BLaER1 (cell line): ENCODE data around the gene LDB2.

Source experiments
- H3K27ac ChIP-seq: shearing (Covaris generic); formaldehyde crosslinking; 2 replicates; pipeline ENCODE4 v1.8.1; 2022
- H3K27me3 ChIP-seq: shearing (Covaris generic); formaldehyde crosslinking; 2 replicates; pipeline ENCODE4 v1.8.1; 2022
- H3K36me3 ChIP-seq: shearing (Covaris generic); formaldehyde crosslinking; 2 replicates; pipeline ENCODE4 v1.8.1; 2022
- H3K4me1 ChIP-seq: shearing (Covaris generic); formaldehyde crosslinking; 2 replicates; pipeline ENCODE4 v1.8.1; 2022
- H3K4me2 ChIP-seq: shearing (Covaris generic); formaldehyde crosslinking; 2 replicates; pipeline ENCODE4 v1.8.1; 2022
- H3K4me3 ChIP-seq: shearing (Covaris generic); formaldehyde crosslinking; 2 replicates; pipeline ENCODE4 v1.8.1; 2022
- H3K9ac ChIP-seq: shearing (Covaris generic); formaldehyde crosslinking; 2 replicates; pipeline ENCODE4 v1.8.1; 2022
- H3K9me3 ChIP-seq: shearing (Covaris generic); formaldehyde crosslinking; 2 replicates; pipeline ENCODE4 v1.8.1; 2022
- H4K20me1 ChIP-seq: shearing (Covaris generic); formaldehyde crosslinking; 2 replicates; pipeline ENCODE4 v1.8.1; 2022
- Cebpa-rat ChIP-seq: shearing (Covaris generic); IDR thresholded peaks from 2 replicates; pipeline ENCODE4 v1.8.1; 2022

The LDB2 gene

DNA sequence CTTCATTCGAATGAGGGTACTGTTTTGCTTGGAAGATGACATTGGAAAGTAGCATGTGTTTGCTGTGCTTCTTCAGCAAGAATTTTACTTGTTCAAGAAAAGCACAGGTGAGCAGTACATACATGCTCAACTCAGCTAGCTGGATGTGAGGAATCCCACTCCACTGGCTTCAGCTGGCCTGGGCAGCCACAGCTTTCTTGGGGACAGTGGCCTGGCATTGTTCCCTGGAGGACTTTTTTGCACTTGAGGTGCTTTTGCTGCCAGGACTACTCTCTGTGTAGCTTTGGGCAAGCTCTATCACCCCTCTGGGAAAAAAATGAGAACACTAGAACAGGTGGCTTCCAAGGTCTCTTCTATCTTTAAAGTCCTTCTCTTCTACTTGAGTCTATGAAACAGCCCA is 184.3 kb downstream of the LDB2 start:
- no peak overlapping the region for H3K4me2 ChIP-seq
- H3K27ac ChIP-seq: no peak overlapping the region
- H3K4me1 ChIP-seq: no peaks in the 10 kb centered on the region
- H3K9ac ChIP-seq: no peak overlapping the region
- H4K20me1 ChIP-seq: no peaks in the 10 kb centered on the region
- no peaks in the 10 kb centered on the region for H3K27me3 ChIP-seq
- no peaks in the 10 kb centered on the region for H3K9me3 ChIP-seq
- no peak overlapping the region for H3K4me3 ChIP-seq
- TF ChIP-seq Cebpa-rat: no peak
- no peaks in the 10 kb centered on the region for H3K36me3 ChIP-seq

DNA sequence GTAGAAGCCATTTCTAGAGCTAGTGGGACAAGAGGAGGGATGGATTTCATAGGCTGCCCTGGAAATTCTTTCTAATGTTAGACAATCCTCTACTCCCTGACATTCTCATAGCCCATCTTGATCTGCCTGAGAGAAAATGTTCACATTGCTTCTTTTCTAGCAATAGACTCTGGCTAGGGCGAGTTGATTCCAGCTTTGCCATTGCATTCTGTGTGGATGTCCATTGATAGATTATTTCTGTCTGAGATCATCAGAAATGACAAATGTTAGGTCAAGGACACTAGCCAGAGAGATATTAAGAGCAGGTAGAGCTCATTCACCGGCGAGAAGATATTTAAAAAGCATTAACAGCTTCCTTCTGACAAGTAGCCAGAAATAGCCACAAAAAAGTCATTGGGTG is 184.7 kb downstream of the LDB2 start:
- no peak for TF ChIP-seq Cebpa-rat

DNA sequence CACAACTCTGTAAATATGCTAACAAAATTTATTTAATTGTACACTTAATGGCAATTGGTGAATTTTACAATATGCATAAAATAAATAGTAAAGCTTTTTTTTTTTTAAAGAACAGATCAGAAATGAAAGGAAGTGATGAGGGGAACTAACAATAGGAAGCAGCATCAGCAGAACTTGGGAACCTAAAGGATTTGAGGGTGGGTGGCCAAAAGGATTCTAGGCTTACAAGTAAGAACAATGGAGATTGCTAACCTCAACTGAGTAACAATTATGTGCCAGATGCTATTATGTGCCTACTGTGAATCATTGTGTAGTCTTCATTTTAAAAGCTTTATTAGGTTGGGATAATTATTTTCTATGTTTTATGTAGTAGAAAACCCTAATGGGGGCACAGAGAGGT is 185.2 kb downstream of the LDB2 start:
- Histone ChIP-seq H3K27ac (no peak overlapping the region), H3K9ac (no peak overlapping the region)
- no peak for TF ChIP-seq Cebpa-rat

More for the DNA sequence above, 184.7 kb downstream of the LDB2 start:
- no peak overlapping the region for H3K4me2 ChIP-seq
- H3K9me3 ChIP-seq: no peaks in the 10 kb centered on the region
- no peaks in the 10 kb centered on the region for H3K36me3 ChIP-seq
- no peak overlapping the region for H3K9ac ChIP-seq
- H3K4me1 ChIP-seq: no peaks in the 10 kb centered on the region
- no peaks in the 10 kb centered on the region for H3K27me3 ChIP-seq
- no peaks in the 10 kb centered on the region for H4K20me1 ChIP-seq
- H3K27ac ChIP-seq: no peak overlapping the region
- H3K4me3 ChIP-seq: no peak overlapping the region

GRCh38 chr4:16710198-16710597 is 188.2 kb downstream of the LDB2 start:
- no peak overlapping the region for H3K4me3 ChIP-seq
- TF ChIP-seq Cebpa-rat: no peak
- H4K20me1 ChIP-seq: no peaks in the 10 kb centered on the region
- H3K27ac ChIP-seq: no peak overlapping the region
- no peaks in the 10 kb centered on the region for H3K4me1 ChIP-seq
- no peak overlapping the region for H3K9ac ChIP-seq
- no peaks in the 10 kb centered on the region for H3K27me3 ChIP-seq
- no peaks in the 10 kb centered on the region for H3K36me3 ChIP-seq
- no peaks in the 10 kb centered on the region for H3K9me3 ChIP-seq
- no peak overlapping the region for H3K4me2 ChIP-seq

More for the DNA sequence above, 185.2 kb downstream of the LDB2 start:
- H3K27me3 ChIP-seq: no peaks in the 10 kb centered on the region
- H4K20me1 ChIP-seq: no peaks in the 10 kb centered on the region
- H3K4me1 ChIP-seq: no peaks in the 10 kb centered on the region
- H3K4me2 ChIP-seq: no peak overlapping the region
- no peak overlapping the region for H3K4me3 ChIP-seq
- no peaks in the 10 kb centered on the region for H3K36me3 ChIP-seq
- no peaks in the 10 kb centered on the region for H3K9me3 ChIP-seq

DNA sequence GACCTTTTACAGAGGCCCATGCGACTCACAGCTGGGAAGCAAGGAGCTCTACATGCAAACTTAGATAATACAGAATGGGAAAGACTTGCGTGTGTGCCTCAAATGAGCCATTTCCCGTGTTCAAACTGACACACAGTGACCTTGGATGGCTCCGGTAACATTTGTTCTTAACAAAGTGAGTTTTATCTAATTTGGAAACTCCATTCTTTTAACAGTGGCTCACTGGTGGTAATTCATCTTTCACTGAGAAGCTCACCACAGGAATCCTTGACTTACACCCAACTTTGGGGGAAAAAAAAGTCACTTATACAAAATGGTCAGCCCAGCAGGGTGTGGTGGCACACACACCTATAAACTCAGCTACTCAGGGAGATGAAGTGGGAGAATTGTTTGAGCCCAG is 190.6 kb downstream of the LDB2 start:
- H3K4me1 ChIP-seq: no peaks in the 10 kb centered on the region
- H3K27me3 ChIP-seq: no peaks in the 10 kb centered on the region
- no peaks in the 10 kb centered on the region for H3K36me3 ChIP-seq
- H3K9ac ChIP-seq: no peak overlapping the region
- TF ChIP-seq Cebpa-rat: no peak
- no peaks in the 10 kb centered on the region for H4K20me1 ChIP-seq
- H3K27ac ChIP-seq: no peak overlapping the region
- no peak overlapping the region for H3K4me2 ChIP-seq
- H3K9me3 ChIP-seq: no peaks in the 10 kb centered on the region
- H3K4me3 ChIP-seq: no peak overlapping the region

GRCh38 chr4:16706251-16706650 is 192.2 kb downstream of the LDB2 start:
- Histone ChIP-seq H3K27me3 (no peaks in the 10 kb centered on the region), H3K4me2 (no peak overlapping the region), H3K4me3 (no peak overlapping the region), H3K4me1 (no peaks in the 10 kb centered on the region), H3K27ac (no peak overlapping the region), H3K9ac (no peak overlapping the region), H3K9me3 (no peaks in the 10 kb centered on the region), H4K20me1 (no peaks in the 10 kb centered on the region), H3K36me3 (no peaks in the 10 kb centered on the region)
- TF ChIP-seq Cebpa-rat: no peak

DNA sequence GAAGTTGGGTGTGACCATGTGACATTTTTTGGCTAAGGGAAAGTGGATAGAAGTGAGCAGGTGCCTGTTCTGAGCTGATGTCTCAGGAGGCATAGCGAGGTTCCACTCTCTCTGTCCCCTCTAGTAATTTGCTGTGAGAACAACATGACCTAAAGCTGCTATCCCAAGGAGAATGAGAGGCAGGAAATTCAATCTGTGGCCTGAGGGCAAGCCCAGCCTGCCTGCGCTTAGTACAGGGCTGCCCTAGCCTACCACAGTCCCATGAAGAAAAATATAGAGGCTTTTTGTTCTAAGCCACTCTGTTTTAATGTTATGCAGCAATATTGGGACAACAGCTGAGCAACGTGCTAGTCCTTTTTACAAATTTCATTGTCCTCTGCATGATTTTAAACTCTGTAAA is 193.1 kb downstream of the LDB2 start:
- H3K4me2 ChIP-seq: no peak overlapping the region
- no peak overlapping the region for H3K27ac ChIP-seq
- H3K4me1 ChIP-seq: no peaks in the 10 kb centered on the region
- no peaks in the 10 kb centered on the region for H3K27me3 ChIP-seq
- no peak for TF ChIP-seq Cebpa-rat
- no peaks in the 10 kb centered on the region for H3K36me3 ChIP-seq
- no peaks in the 10 kb centered on the region for H4K20me1 ChIP-seq
- H3K4me3 ChIP-seq: no peak overlapping the region
- no peak overlapping the region for H3K9ac ChIP-seq
- H3K9me3 ChIP-seq: no peaks in the 10 kb centered on the region

- no peaks in the 10 kb centered on the region for H3K36me3 ChIP-seq
- H3K27me3 ChIP-seq: no peaks in the 10 kb centered on the region
- no peak overlapping the region for H3K27ac ChIP-seq
- no peak overlapping the region for H3K4me2 ChIP-seq
- H3K9ac ChIP-seq: no peak overlapping the region
- TF ChIP-seq Cebpa-rat: no peak
- H4K20me1 ChIP-seq: no peaks in the 10 kb centered on the region
- no peaks in the 10 kb centered on the region for H3K9me3 ChIP-seq
- H3K4me3 ChIP-seq: no peak overlapping the region
- H3K4me1 ChIP-seq: no peaks in the 10 kb centered on the region
Measured at GRCh38 chr4:16704489-16704888, 194.0 kb downstream of the LDB2 start.

DNA sequence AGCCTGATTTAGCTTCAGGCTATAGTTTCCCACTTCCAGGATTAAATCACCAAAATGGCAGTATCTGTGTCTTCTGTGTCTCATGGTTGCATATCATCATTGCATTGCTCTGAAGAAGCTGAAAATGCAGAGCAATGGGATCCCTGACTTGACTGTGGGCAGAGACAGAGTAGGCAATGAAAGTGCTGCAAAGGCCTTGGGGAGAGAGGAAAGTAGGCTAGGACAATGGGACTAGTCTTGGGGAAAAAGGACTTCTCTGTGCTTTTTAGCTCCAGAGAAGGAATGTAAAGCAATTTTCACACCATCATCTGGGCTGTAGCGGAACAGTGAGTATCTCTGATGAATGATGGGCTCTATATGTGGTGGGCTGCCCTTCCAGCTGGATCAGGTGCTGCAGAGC is 202.5 kb downstream of the LDB2 start:
- H3K36me3 ChIP-seq: no peaks in the 10 kb centered on the region
- no peak overlapping the region for H3K4me2 ChIP-seq
- H3K9ac ChIP-seq: no peak overlapping the region
- no peaks in the 10 kb centered on the region for H4K20me1 ChIP-seq
- no peak for TF ChIP-seq Cebpa-rat
- no peaks in the 10 kb centered on the region for H3K4me1 ChIP-seq
- no peaks in the 10 kb centered on the region for H3K9me3 ChIP-seq
- no peak overlapping the region for H3K27ac ChIP-seq
- no peaks in the 10 kb centered on the region for H3K27me3 ChIP-seq
- no peak overlapping the region for H3K4me3 ChIP-seq

GRCh38 chr4:16694884-16695276 is 203.6 kb downstream of the LDB2 start:
- Histone ChIP-seq H3K9me3 (no peaks in the 10 kb centered on the region), H3K4me1 (no peaks in the 10 kb centered on the region), H3K4me2 (no peak overlapping the region), H4K20me1 (no peaks in the 10 kb centered on the region), H3K27me3 (no peaks in the 10 kb centered on the region), H3K9ac (no peak overlapping the region), H3K4me3 (no peak overlapping the region), H3K27ac (no peak overlapping the region), H3K36me3 (no peaks in the 10 kb centered on the region)
- no peak for TF ChIP-seq Cebpa-rat

DNA sequence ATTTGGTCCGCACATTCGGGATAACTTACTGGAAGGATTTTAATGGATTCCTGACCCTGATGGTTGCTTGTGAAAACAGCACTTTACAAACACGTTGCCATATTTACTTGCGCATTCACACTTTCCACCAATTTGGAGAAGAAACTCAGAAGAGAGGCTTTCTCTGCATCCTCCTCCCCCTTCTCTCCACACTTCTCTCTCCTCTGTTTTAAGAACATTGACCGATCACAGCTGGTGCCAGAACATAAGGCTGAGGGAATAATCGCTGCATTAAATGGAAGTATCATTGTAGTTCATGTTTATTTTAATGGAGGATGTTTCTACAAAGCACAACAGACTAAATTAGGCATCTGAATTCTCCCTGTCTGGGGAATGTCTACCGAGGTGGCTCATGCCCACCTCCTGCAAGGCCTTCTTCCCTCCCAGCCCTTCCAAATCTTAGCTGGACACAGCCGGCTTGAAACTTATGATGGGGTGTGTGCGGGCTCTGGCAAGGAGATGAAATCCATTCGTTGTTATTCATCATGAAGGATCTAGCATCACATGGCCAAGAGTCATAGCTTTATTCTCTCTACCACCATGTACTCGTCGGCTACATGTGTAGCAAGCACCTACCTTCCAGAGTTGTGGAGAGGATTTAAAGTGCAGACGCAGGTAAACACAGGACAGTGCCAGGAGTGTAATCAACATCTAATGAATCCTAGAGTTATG is 204.1 kb downstream of the LDB2 start:
- Histone ChIP-seq H3K36me3 (no peaks in the 10 kb centered on the region), H3K4me3 (no peak overlapping the region), H3K27ac (no peak overlapping the region), H3K9ac (no peak overlapping the region), H3K4me1 (no peaks in the 10 kb centered on the region), H3K4me2 (no peak overlapping the region), H4K20me1 (no peaks in the 10 kb centered on the region), H3K9me3 (no peaks in the 10 kb centered on the region), H3K27me3 (no peaks in the 10 kb centered on the region)
- no peak for TF ChIP-seq Cebpa-rat
